H9 (cell line): ENCODE results near the gene KLF2. TPM values are rescaled to one million over a fixed set of nuclear protein-coding genes. Genes with fewer than 3 reads are reported as not detected.

ENCODE experiments used
- DNase-seq: peaks from one replicate; pipeline ENCODE4 v3.0.0-alpha.2; 2017
- H2AFZ ChIP-seq: one replicate; pipeline ENCODE4 v1.6.1; 2013; ENCODE audit warnings: mild to moderate bottlenecking, low read length, control low read depth, moderate library complexity
- H2AK5ac ChIP-seq: 2 replicates; pipeline ENCODE4 v1.6.1; 2013; ENCODE audit warnings: low read length, control low read depth, mixed read lengths; ENCODE audit not compliant: insufficient read length
- H2BK120ac ChIP-seq: one replicate; pipeline ENCODE4 v1.6.1; 2013; ENCODE audit warnings: low read depth, mild to moderate bottlenecking, low read length, control low read depth, inconsistent platforms; ENCODE audit not compliant: poor library complexity, severe bottlenecking
- H2BK12ac ChIP-seq: 2 replicates; pipeline ENCODE4 v1.6.1; 2013; ENCODE audit warnings: low read length, control low read depth, mixed read lengths, low read depth; ENCODE audit not compliant: insufficient read length
- H2BK15ac ChIP-seq: 2 replicates; pipeline ENCODE4 v1.6.1; 2013; ENCODE audit warnings: low read depth, low read length, control low read depth
- H2BK20ac ChIP-seq: one replicate; pipeline ENCODE4 v1.6.1; 2013; ENCODE audit warnings: low read depth, mild to moderate bottlenecking, low read length, control low read depth, inconsistent platforms; ENCODE audit not compliant: poor library complexity, severe bottlenecking
- H2BK5ac ChIP-seq: 2 replicates; pipeline ENCODE4 v1.6.1; 2013; ENCODE audit warnings: low read length, control low read depth, mixed read lengths; ENCODE audit not compliant: insufficient read length
- H3K14ac ChIP-seq: 2 replicates; pipeline ENCODE4 v1.6.1; 2013; ENCODE audit warnings: low read length, control low read depth; ENCODE audit not compliant: insufficient read depth
- H3K18ac ChIP-seq: 2 replicates; pipeline ENCODE4 v1.6.1; 2013; ENCODE audit warnings: low read depth, mild to moderate bottlenecking, mixed read lengths, low read length, control low read depth; ENCODE audit not compliant: insufficient read length
- H3K23ac ChIP-seq: 2 replicates; pipeline ENCODE4 v1.6.1; 2013; ENCODE audit warnings: low read length, control low read depth, mixed read lengths, low read depth; ENCODE audit not compliant: insufficient read length
- H3K23me2 ChIP-seq: 2 replicates; pipeline ENCODE4 v1.6.1; 2013; ENCODE audit warnings: low read depth, mild to moderate bottlenecking, mixed read lengths, low read length, control low read depth; ENCODE audit not compliant: insufficient read length, poor library complexity, severe bottlenecking
- H3K27ac ChIP-seq: 2 replicates; pipeline ENCODE4 v1.5.1; 2013; ENCODE audit warnings: low read length, control low read depth, mixed read lengths, low read depth; ENCODE audit not compliant: insufficient read length
- H3K27me3 ChIP-seq: 2 replicates; pipeline ENCODE4 v1.6.1; 2013; ENCODE audit warnings: low read length, control low read depth, inconsistent platforms; ENCODE audit not compliant: insufficient read depth
- H3K4ac ChIP-seq: 2 replicates; pipeline ENCODE4 v1.6.1; 2013; ENCODE audit warnings: low read depth, mild to moderate bottlenecking, control low read depth, inconsistent platforms, low read length, moderate library complexity
- H3K4me1 ChIP-seq: 2 replicates; pipeline ENCODE4 v1.6.1; 2013; ENCODE audit warnings: low read length, control low read depth, inconsistent platforms; ENCODE audit not compliant: insufficient read depth
- H3K4me2 ChIP-seq: 2 replicates; pipeline ENCODE4 v1.6.1; 2013; ENCODE audit warnings: low read length, control low read depth, mixed read lengths; ENCODE audit not compliant: insufficient read length, insufficient read depth
- H3K56ac ChIP-seq: 2 replicates; pipeline ENCODE4 v1.6.1; 2013; ENCODE audit warnings: low read depth, mild to moderate bottlenecking, mixed read lengths, low read length, control low read depth; ENCODE audit not compliant: insufficient read length
- H3K79me1 ChIP-seq: 2 replicates; pipeline ENCODE4 v1.6.1; 2013; ENCODE audit warnings: low read depth, mild to moderate bottlenecking, moderate library complexity, low read length, control low read depth, inconsistent platforms; ENCODE audit not compliant: insufficient read depth, poor library complexity, severe bottlenecking
- H3K79me2 ChIP-seq: 2 replicates; pipeline ENCODE4 v1.6.1; 2013; ENCODE audit warnings: low read length, control low read depth, inconsistent platforms; ENCODE audit not compliant: insufficient read depth
- H3K9ac ChIP-seq: 2 replicates; pipeline ENCODE4 v1.6.1; 2013; ENCODE audit warnings: low read length, control low read depth, mixed read lengths; ENCODE audit not compliant: insufficient read length; ENCODE audit errors: extremely low read depth
- H3K9me3 ChIP-seq: one replicate; pipeline ENCODE4 v1.6.1; 2013; ENCODE audit warnings: low read depth, low read length, inconsistent platforms; ENCODE audit not compliant: control insufficient read depth
- H3T11ph ChIP-seq: one replicate; pipeline ENCODE4 v1.6.1; 2013; ENCODE audit warnings: mild to moderate bottlenecking, low read length, control low read depth, inconsistent platforms
- H4K20me1 ChIP-seq: one replicate; pipeline ENCODE4 v1.6.1; 2013; ENCODE audit not compliant: control insufficient read depth, insufficient read length, insufficient read depth
- H4K5ac ChIP-seq: 2 replicates; pipeline ENCODE4 v1.6.1; 2013; ENCODE audit warnings: low read depth, mild to moderate bottlenecking, mixed read lengths, low read length, control low read depth; ENCODE audit not compliant: insufficient read length
- H4K8ac ChIP-seq: replicated peaks from 2 replicates; pipeline ENCODE4 v1.6.1; 2013; ENCODE audit warnings: low read length, control low read depth, mixed read lengths, low read depth; ENCODE audit not compliant: insufficient read length
- H4K91ac ChIP-seq: 2 replicates; pipeline ENCODE4 v1.6.1; 2013; ENCODE audit warnings: low read depth, mild to moderate bottlenecking, moderate library complexity, mixed read lengths, low read length, control low read depth; ENCODE audit not compliant: insufficient read length
- H3K27ac Mint-ChIP-seq, 3 experiments: 2 replicates in 2 of 3; 3 replicates in 1 of 3; pipeline ENCODE4 v1.8.0; 2020 to 2021; ENCODE audit warnings: mixed read lengths in 3 of 3, mild to moderate bottlenecking in 1 of 3, moderate library complexity in 1 of 3
- H3K27me3 Mint-ChIP-seq: 2 replicates; pipeline ENCODE4 v1.8.0; 2021; ENCODE audit warnings: low read depth, mild to moderate bottlenecking, moderate library complexity, mixed read lengths
- H3K36me3 Mint-ChIP-seq, 3 experiments: 2 replicates in 2 of 3; 3 replicates in 1 of 3; pipeline ENCODE4 v1.8.0; 2020 to 2021; ENCODE audit warnings: low read depth in 3 of 3, mixed read lengths in 3 of 3; ENCODE audit not compliant: insufficient read depth in 1 of 3
- H3K4me1 Mint-ChIP-seq, 2 experiments: 2 replicates each; pipeline ENCODE4 v1.8.0; 2020; ENCODE audit warnings: mixed read lengths in 2 of 2
- H3K4me3 Mint-ChIP-seq, 2 experiments: 2 replicates in 1 of 2; 3 replicates in 1 of 2; pipeline ENCODE4 v1.8.0; 2020 to 2021; ENCODE audit warnings: mild to moderate bottlenecking in 2 of 2, mixed read lengths in 2 of 2, moderate library complexity in 1 of 2
- H3K9me3 Mint-ChIP-seq, 2 experiments: 2 replicates in 1 of 2; 3 replicates in 1 of 2; pipeline ENCODE4 v1.8.0; 2020; ENCODE audit warnings: mild to moderate bottlenecking in 2 of 2, mixed read lengths in 2 of 2, moderate library complexity in 1 of 2
- CTCF ChIP-seq: fragments of 200-600 bp; sonication (generic); conservative IDR thresholded peaks from 3 replicates; pipeline ENCODE4 v1.8.0; 2021; ENCODE audit warnings: antibody characterized with exemption, mild to moderate bottlenecking
- WGBS: extraction: QIAGEN DNeasy Blood & Tissue Kit; methylation state at CpG from one replicate; pipeline ENCODE4 v1.1.7; 2013; ENCODE audit warnings: missing lambda C conversion rate, low lambda C conversion rate, mixed read lengths; ENCODE audit not compliant: insufficient read length; ENCODE audit errors: extremely low coverage; 5-methylcytosine and 5-hydroxymethylcytosine counted together
- total RNA-seq: library from RNA; stranded (reverse); gene quantifications from 2 replicates; pipeline ENCODE4 v1.2.1, GENCODE V29; 2021

KLF2 gene
- total RNA-seq, 1 experiment from 2014 or later: 0.33 TPM

DNA sequence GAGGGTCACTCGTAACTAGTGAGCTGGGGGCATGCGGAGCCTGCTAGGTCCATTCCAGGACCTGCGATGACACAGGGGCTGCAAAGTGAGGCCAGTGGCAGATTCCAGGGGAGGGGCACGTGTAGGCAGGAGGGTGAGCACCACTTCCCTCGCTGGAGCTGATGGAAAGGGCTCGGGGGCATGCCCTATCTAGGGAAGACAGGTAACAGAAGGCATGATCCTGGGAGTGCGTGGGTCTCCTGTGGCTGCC lies 51.2 kb downstream of the KLF2 start:
- no peak overlapping the region for H2BK12ac ChIP-seq
- no peak overlapping the region for H4K8ac ChIP-seq
- H2BK20ac ChIP-seq: no peak overlapping the region
- no peak overlapping the region for H2BK15ac ChIP-seq
- H3K56ac ChIP-seq: no peak overlapping the region
- no peaks in the 10 kb centered on the region for H3K9me3 ChIP-seq
- Mint-ChIP-seq H3K4me1 (peaks cover 3 to 10% of the 10 kb centered on the region in 2 experiments), H3K4me3 (no peak overlapping the region), H3K27ac (peak overlapping the region in 1 of 3 experiments; percentile 49; a peak in 2 of 7 replicates), H3K9me3 (no peaks in the 10 kb centered on the region; a peak in 1 of 5 replicates), H3K27me3 (no peaks in the 10 kb centered on the region), H3K36me3 (peaks cover 32 to 48% (median 39%) of the 10 kb centered on the region in 3 experiments)
- H3K4me1 ChIP-seq: no peaks in the 10 kb centered on the region
- no peak overlapping the region for H4K91ac ChIP-seq
- H3K4me2 ChIP-seq: no peak overlapping the region
- no peaks in the 10 kb centered on the region for H4K20me1 ChIP-seq
- H3K79me1 ChIP-seq: no peaks in the 10 kb centered on the region
- H3K27me3 ChIP-seq: no peaks in the 10 kb centered on the region
- no peak for DNase-seq
- H2AFZ ChIP-seq: no peak overlapping the region
- H2AK5ac ChIP-seq: no peak overlapping the region
- TF ChIP-seq CTCF: no peak
- no peak overlapping the region for H3K14ac ChIP-seq
- no peaks in the 10 kb centered on the region for H3K79me2 ChIP-seq
- WGBS: no CpG with 5 or more reads among the region's 7 CpGs
- H3K23me2 ChIP-seq: no peaks in the 10 kb centered on the region
- H3K18ac ChIP-seq: no peak overlapping the region
- no peak overlapping the region for H3T11ph ChIP-seq
- no peak overlapping the region for H2BK120ac ChIP-seq
- no peak overlapping the region for H3K9ac ChIP-seq
- no peak overlapping the region for H3K27ac ChIP-seq
- no peak overlapping the region for H3K23ac ChIP-seq
- H4K5ac ChIP-seq: no peak overlapping the region
- H2BK5ac ChIP-seq: no peak overlapping the region
- no peak overlapping the region for H3K4ac ChIP-seq
